Gastrocnemius medialis (tissue), 4 donors: ENCODE measurements around the gene STX10.

ENCODE experiments used
- CTCF ChIP-seq, 5 experiments: fragments of 450-650 bp in 3 of 5; fragments of 200-600 bp in 2 of 5; sonication (generic) in 2 of 5; IDR thresholded peaks in 4 of 5; conservative IDR thresholded peaks in 1 of 5; 1 replicate in 4 of 5; 2 replicates in 1 of 5; pipeline ENCODE4 v1.5.1; 2016 to 2019; ENCODE audit warnings: antibody characterized with exemption in 5 of 5, mild to moderate bottlenecking in 3 of 5, moderate library complexity in 3 of 5
- POLR2A ChIP-seq, 2 donors: fragments of 450-650 bp; IDR thresholded peaks; one replicate each; pipeline ENCODE4 v1.6.1; 2017; ENCODE audit warnings: antibody characterized with exemption in 2 of 2, mild to moderate bottlenecking in 2 of 2, moderate library complexity in 2 of 2

GRCh38 chr19:13132471-13133180, 17.5 kb downstream of the STX10 start:
- TF ChIP-seq CTCF (IDR thresholded peaks at IDR 0.05 in 4 of 5, conservative IDR thresholded peaks at IDR 0.05 in 1 of 5): no peak
- no peak for TF ChIP-seq POLR2A (IDR thresholded peaks at IDR 0.05)
